ENCODE data around the gene PRDM16.
"Not testable (repeated sequence)": the region's sequence is repeated elsewhere in the genome, so short reads cannot be mapped to it uniquely, and the experiment has no call there.

Gene PRDM16

DNA sequence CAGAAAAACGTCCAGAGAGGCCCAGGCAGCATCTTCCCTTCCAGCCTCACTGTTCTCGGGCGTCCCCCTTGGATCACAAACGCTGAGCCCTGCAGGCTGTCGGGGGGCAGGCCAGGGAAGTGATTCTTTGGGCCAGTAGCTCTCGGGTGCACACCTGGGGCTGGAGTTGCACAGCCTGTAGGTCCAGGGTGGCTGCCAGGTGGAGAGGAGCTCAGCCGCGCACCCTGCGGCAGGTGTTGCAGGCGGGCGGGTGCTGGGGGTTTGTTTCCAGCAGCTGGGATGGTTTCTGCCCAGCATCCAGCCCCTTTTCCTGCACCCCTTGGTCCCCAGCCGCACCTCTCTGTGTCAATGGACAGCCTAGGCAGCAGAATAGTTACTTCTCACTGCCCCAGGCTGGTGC is 15.7 kb downstream of the PRDM16 start:
- no peak for DNase-seq

DNA sequence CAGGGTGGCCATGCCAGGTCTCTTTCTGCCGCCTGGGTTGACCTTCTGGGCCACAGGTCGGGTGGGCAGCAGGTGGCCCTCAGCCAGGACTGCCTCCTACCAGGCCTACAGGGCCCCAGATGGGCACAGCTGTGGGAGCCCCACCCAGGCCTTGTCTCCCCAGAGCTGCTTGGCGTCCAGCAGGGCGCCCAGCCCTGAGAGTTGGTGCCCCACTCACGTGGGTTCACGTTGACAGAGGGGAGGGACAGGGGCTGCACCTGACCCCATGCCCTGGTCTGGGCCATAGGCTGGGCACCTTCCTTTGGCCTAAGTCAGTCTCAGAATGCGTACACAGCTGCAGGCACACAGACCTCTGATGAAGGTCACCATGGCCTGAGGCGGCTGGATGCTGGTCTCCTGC is 16.7 kb downstream of the PRDM16 start:
- DNase-seq = no peak

DNA sequence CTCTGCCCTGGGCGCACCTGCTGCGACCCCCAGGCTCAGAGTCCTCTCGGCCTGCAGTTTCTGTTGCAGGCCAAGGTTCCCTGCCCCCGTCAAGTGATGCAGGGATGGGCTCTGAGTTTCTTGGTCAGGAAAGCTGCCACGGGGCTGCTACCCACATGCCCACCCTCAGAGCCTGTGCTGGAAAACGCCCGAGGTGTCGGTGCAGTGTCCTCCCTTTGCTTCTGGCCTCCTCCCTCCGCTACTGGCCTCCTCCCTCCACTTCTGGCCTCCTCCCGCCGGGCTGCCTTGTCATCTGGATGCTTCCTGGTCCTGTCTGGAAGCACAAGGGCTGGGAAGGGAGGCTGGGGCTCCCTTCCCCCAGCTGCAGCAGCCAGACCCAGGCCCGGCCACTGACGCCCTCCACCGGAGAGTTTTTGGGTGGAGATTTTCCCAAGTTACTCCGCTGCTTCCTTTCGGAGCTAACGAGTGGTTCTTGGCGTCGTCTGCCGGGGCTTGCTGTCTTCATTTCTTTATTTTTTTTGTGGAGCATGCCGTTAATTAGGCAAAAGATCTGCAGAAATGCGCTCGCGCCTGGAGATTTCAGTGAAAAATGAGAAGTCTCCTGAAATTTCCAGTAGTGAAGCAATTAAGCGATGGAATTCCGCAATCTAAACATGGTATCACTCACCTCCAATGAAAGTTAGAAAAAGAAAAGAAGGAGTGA is 17.4 kb downstream of the PRDM16 start:
- no peak for DNase-seq

DNA sequence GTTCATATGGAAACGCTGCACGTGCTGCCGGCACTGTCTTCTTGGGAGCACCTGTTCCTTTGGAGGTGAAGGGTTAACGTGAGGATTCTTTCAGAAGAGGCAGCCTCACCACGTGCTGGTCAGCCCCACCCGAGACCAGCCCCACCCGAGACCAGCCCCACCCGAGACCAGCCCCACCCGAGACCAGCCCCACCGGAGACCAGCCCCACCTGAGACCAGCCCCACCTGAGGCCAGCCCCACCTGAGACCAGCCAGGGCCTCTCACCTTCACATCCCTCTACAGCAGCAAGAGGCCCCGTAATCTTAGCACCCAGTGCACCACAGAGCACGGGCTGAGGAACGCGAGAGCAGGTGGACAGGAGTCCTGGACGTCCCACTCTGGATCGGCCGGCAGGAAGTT is 18.0 kb downstream of the PRDM16 start:
- no peak for DNase-seq

DNA sequence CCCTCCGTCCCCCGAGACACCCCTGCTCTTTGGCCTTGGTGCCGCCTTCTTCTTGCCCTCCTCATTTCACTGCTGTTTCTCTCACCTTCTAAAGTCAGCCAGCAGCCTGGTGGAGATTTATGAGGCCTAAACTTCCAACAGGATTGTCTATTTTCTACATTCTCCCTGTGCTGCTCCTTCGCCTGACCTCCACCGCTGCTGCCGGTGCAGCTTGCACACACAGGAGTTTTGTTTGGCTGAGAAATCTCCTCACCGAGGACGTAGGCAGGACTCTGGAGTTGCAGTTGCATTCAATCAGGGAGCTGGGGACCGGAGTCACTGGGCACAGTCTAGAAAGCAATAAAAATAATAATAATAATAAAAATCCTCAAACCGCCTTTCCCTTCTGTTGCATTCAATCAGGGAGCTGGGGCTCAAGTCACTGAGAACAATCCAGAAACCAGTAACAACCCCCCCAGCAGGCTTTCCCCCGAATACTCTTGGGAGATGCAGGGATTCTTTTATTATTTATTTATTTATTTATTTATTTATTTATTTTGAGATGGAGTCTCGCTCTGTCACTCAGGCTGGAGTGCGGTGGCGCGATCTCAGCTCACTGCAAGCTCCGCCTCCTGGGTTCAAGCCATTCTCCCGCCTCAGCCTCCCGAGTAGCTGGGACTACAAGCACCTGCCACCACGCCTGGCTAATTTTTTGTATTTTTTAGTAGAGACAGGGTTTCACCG is 19.1 kb downstream of the PRDM16 start:
- DNase-seq = not testable (repeated sequence)

DNA sequence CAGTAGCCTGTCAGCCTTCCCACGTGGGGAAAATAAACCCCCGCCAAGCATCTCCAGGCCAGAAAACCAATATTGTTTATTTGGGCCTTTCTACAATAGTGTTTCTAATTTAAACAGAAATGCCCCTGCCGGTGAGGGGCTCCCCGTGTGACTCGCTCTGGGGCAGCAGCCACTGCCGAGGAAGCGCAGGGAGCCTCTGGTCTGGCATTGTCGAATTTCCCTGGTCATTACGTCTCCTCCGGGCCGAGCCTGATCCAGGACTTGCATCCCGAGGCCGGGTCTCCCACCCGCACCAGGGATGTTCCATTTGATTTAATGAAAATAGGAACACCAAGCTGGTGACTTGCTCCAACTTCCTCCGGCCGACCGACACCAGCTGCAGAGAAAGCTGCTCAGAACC is 20.5 kb downstream of the PRDM16 start:
- no peak for DNase-seq

DNA sequence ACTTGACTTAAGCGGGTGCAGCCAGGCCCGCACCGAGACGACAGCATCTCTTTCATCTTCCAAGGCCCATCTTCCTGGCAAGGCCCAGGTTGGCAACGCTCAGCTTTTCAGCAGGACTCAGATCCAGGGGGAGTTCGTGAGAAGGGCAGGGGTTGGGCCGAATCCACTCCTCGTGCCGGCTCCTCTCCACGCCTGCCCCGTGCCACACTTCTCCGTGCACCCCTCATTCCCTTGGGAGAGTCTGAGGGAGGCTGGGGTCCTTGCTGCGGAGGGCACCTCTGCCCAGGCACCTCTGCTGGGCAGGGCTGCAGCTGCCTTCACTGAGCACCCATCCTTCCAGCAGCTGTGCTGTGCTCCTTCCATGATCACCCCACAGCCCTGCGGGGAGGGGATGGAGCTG is 22.3 kb downstream of the PRDM16 start:
- no peak for DNase-seq

DNA sequence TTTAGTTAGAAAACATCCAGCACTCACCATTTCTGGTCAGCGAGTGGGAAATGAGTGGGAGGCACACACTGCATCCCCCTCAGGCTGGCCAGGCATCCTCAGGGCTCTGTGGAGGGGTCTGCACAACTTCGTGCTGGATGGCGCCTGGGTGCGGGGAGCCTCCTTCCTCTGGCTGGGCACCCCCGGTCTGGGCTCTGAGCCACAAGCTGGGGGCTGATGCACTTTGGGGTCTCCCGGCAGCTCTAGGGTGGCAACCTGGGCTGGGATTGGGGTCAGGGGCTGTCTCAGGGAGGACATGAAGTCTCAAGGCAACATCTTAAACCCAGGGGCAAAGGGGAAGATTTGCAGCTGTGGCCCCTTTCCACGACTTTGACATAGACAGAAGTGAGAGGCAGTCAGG is 23.5 kb downstream of the PRDM16 start:
- DNase-seq = no peak

DNA sequence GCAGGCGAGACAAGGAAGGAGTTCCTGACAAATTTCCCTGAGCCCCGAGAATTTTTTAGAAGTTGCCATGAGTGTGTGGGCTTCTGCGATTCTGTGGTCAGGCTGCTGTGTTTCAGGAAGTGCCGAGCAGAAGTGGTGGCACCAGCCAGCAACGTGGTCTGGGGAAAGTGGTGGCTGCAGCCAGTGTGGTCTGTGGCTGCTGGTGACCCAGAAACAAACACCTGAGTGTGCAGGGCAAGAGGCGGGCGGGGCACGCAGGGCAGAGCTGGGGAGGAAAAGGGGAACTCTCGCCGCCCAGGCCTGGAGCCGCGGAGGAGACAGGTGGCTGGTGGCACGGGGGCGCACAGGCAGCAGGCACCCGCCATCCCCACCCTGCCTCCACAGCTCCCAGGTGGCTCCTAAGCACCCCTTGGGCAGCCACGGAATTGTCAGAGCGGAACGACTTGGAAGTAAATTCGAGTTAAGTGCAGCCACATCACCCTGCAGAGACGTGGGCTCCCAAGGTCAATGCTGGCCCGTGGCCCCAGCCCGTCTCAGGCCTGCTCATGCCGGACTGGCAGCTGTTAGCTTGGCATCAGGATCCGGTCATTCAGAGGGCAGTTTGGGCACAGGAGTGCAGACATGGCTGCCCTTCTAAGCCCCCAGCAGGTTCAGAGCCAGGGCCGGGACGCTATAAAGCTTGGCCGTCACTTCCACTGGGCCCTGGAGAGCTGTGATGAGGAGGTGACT is 25.1 kb downstream of the PRDM16 start:
- no peak for DNase-seq

DNA sequence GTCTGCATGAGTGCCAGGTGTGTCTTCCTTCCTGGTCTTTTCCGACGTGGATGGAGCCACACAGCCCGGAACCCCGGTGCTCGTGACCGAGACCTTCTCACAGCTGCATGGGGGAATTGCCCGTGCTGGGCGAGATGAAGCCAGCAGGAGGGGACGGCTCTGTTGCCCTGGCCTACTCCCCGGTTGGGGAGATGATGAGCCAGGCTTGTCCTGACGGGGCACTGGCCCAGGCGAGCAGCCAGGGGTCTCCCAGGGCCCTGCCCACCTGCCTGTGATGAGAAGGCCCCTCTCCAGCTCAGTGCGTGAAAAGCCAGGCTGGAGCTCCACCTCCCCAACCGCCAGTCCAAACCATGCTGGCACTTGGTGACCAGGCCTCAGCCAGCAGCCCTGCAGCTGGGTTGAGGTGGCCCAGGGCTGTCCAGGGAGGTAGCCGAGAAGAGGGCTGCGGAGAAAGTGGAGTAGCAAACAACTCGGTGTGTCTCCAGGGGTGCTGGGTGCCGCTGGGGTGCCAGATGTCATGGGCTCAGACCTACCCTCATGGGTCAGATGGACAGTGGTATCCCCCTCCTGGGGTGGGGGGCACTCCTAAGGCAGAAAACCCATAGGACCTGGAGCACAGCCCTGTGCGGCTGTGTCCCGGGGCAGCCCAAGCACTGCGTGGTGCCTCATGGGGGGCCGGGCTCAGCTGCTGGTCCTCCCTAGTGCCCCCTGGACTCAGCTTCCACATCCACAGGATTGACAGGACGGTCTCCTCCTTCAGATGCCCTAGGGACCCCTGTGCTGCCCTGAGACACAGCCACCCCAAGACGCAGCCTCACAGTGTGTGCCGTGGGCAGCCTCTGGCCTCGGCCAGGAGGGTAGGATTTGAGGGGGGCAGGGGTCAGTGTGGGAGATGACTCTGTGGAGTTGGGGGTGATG is 26.1 kb downstream of the PRDM16 start:
- DNase-seq = no peak

DNA sequence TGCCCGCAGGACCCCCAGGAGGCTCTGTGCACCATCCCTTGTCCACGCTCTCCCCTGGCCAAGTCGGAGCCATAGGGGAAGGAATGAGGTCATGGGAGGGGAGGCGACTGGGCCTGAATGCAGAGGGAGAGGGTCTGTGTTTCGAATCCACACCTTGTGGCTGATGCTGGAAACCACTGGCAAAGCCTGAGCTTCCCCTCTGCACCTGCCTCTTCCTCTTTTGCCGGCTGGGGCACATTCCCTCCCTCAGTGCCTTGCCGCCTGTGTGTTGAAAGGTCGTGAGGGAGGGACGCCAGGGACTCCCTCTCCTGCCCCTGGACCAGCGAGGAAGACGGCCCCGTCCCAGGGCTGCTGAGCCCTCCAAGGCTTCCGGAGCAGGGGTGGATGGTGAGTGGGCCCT is 27.3 kb downstream of the PRDM16 start:
- no peak for DNase-seq

DNA sequence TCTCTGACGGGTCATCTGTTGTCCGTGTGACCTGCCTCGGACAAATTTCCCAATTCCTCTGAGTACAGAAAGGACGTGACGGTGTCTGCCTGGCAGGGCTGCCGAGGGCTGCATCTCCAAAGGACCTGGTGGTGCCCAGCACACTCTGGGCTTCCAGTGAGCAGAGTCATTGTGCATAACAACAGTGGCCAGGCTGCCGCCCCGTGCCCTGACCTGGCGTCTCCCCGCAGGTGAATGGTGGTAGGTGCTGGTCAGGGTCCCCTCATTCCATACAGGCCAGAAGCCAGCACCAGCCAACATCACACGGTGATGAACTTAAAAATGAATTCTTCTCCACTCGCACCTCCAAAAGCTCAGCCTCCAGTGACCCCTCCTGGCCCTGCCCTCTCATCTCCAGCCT is 28.2 kb downstream of the PRDM16 start:
- DNase-seq = no peak

DNA sequence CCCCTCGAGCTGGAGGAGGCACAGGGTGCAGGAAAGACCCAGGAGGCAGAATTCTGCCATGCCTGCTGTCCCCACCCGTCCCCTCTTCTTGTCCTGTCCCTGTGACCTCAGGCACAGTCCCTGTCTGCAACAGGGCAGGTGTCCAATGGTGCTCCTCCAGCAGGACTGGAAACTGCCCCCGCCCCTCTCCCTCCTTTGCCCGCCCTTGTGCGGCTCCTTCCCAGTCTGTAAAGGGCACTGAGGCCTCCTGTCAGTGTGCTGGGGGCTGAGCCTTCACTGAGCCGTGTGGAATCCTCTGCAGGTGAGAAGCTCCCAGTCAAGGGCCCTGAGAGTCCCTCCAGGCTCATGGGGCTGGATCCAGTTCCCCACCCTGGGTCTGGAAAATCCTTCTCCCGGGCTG is 28.9 kb downstream of the PRDM16 start:
- no peak for DNase-seq

DNA sequence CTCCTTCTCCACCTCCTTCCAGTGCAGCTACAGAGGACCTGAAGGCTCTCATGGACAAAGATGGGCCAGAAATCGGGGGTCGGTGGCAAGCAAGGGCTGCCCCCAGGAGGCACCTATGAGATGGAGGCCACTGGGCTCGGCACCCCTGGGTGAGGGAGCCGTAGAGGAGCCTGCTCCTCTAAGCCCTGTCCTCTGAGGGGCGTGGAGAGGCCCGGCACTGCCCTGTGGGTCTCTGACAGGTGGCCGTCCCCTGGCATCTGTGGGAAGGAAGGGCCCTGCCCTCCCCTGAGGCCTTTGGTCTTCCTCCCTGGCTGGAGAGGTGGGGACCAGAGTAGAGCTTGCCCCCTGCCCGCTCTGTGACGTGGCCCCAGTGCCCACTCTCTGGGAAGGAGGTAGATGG is 30.9 kb downstream of the PRDM16 start:
- no peak for DNase-seq

DNA sequence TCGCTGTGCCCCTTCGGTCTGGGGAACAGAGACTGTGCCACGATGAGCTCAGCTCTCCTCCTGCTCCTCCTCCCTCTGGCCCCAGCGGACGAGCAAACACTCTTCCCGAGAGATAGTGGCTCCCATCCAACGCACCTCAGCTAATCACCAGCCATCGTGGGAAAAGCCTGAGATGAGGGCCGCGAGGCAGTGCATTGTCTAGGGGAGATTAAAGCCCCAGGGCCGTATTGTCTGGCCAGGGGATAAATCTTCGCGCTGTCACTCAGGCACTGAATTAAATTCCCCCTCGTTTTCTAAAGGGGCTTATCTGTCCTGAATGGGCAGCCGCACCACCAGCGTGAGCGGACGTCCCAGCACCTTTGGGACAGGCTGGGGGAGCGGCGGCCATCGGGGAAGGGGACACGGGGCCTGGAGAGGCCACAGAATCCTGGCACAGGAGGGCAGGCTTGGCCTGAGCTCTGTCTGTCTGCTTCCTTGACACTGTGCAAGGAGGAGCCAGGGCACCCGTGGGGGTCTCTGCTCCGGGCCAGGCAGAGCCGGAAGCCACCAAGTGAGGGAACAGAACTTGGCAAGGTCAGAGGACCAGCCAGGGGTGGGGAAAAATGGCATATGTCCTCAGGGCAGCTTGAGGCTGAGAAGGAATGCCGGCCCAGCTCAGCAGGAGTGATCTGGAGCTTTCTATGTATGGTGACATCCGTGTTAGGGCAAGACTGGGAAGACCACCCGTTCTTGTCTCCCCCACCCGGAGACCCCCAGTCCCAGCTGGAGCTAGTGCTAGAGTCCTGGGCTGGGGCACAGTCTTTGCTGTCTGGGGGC is 32.3 kb downstream of the PRDM16 start:
- DNase-seq = no peak

DNA sequence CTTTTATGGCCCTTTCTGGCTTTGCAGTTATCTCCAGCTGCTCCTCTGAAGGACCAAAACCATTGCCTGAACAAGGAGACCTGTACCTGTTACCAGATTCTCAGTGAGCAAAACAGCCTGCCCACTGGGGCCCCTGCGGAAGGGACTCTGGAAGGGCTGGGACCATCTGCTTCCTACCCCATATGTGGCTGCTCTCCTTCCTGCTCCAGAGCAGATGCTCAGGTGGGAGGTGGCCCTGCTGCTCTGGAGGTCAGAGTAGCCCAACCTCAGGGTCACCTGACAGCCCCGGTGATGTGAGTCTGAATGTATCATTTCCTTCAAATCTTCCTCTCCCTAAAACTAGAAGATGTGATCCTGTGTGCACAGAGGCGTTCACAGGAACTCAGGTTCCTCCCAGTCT is 33.6 kb downstream of the PRDM16 start:
- DNase-seq = no peak

DNA sequence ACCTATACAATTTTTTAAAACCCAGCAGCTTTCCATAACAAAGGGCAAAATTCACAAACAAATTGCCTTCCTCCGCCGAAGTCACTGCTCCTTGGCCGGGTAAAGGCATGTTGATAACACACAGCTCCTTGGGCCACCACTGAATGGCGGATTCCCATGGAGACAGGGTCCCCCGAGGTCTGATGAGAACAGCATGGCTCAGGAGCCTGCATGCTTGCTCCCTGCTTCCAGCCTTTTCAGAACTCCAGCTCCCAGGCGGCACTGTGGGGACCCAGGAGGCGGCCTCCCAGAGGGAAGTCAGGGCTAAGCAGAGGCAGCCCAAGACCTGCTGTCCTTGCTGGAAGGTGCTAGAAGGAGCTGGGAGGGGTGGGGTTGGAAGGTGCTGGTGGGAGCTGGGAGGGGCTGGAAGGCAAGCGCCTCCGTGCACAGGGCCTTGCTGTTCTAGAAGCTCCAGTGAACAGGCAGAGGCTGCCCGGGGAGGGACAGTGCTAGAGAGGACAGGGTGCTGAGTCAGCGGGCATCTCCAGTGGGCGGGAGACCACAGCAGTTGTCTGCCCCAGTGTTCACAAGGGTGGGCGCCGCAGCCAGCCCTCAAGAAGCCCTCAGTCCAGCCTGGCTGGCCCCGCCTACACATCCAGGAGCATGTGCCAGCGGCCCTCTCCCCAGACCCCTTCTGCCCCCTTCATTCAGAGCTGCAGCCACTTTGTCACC is 35.1 kb downstream of the PRDM16 start:
- no peak for DNase-seq

DNA sequence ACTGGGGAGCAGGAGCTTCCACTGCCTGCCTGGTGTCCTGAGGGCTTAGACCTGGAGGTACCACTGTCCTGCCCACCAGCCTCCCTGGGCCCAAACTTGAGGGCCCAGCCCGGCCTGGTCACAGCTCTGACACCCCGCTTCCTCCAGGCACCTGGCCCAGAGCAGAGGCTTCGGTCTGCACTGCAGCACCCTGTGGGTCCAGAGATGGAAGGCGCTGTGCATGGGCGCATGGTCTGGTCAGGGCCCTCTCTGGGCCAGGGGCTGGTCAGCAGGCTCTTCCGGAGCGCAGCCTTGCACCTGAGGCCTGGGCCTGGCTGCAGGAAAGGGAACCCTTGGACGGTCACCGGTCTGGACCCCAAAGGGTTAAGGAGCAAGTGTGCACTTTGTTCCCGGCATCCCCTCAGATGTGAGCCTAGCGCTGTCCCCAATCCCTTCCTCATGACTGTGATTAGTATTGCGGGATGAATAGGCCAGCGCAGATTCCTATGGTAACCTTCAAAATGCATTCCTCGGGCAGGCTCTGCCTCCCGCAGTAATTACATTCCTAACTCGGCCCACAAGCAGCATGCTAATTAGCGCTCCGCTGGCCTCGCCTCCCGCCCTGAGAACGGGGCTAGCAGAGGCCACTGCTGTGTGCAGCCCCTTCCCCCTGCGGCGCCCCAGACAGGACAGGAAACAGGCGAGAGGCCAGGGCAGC is 36.3 kb downstream of the PRDM16 start:
- DNase-seq = no peak

DNA sequence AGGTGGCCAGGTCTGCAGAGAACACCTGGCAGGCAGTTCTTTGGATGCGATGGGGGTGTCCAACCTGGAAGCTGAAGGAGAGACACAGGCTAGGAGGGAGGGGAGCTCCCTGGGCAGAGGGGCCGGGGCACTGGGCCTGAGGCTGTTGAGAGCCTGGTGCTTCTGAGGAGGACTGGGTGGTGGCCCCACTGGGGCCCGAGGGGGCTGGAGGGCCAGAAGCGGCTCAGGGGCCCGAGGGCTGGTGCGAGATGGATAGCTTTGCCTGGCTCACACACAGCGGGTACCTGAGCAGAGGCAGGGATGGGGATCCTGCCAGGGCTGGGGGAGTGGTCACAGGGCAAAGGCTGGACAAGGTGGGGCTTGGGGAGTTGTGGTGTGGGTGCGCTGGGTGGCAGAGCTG is 37.2 kb downstream of the PRDM16 start:
- no peak for DNase-seq

DNA sequence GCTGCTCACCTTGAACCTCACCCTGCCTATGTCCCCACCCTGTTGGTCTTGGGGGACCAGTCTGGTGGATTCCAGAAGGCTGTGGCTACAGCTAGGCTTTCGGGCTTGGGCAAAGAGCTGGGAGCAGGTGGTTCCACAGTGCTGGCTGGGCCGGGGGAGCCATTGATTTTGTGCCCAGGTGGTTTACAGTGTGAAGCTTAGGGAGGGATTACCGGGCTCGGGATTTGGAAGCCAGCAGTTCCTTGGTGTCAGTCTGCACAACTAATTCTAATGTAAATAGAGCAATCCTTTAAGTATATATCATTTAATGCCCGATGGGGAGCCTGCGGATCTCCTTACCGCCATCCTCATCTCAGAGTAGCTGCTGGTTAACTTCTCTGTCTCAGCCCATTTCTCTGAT is 38.2 kb downstream of the PRDM16 start:
- DNase-seq = no peak

DNA sequence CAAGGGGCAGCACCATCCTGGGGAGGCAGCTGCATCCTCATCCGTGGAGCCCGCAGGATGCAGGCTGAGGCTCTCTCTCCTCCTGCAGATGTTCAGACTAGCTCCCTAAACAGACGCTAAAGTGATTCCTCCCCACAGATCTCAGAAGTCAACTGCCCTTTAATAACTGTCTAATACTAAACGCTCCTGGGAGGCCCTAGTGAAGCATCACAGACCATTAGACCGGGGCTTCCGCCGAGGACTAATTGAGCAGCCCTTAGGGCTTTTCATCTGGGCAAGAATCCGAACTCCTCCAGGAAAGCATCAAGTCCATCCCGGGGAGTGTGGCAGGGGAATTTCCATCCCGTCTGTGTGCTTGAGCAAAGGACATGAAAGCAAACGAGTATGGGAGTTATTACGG is 40.4 kb downstream of the PRDM16 start:
- DNase-seq = no peak
